ENCODE data around the gene PM20D2. TPM values are rescaled to one million over a fixed set of nuclear protein-coding genes. Genes with fewer than 3 reads are reported as not detected.

PM20D2 gene
- total and polyA plus RNA-seq, 7 donors, result 4.2 to 48.5 (median 20.3) TPM

- intact Hi-C loops (cut with DNase I), result no loop called here
- H3K4me3 ChIP-seq, result no peak overlapping the region
- DNase-seq, result no peak
- no peaks in the 10 kb centered on the region for H3K4me1 ChIP-seq
- 91% methylated on average over 9 of the region's 9 CpGs for WGBS, 2 donors
- H3K9me3 ChIP-seq, result no peaks in the 10 kb centered on the region
- H3K27me3 ChIP-seq, result no peaks in the 10 kb centered on the region
- no peak overlapping the region for H3K27ac ChIP-seq
- no peaks in the 10 kb centered on the region for H3K36me3 ChIP-seq
- TF ChIP-seq CTCF (IDR thresholded peaks at IDR 0.05), result no peak
- TF ChIP-seq EP300 (IDR thresholded peaks at IDR 0.05), result no peak
- TF ChIP-seq POLR2A (IDR thresholded peaks at IDR 0.05), result no peak
- TF ChIP-seq POLR2AphosphoS5 (IDR thresholded peaks at IDR 0.05), result no peak
Observed at GRCh38 chr6:89133981-89134380, 11.9 kb upstream of the PM20D2 start.

- no peak for DNase-seq
- Histone ChIP-seq H3K4me1 (peaks cover 0 to 5% (median 3%) of the 10 kb centered on the region in 4 donors), H3K27ac (no peak overlapping the region), H3K9me3 (no peaks in the 10 kb centered on the region), H3K27me3 (no peaks in the 10 kb centered on the region), H3K4me3 (no peak overlapping the region), H3K36me3 (no peaks in the 10 kb centered on the region)
- no peak for TF ChIP-seq EP300 (IDR thresholded peaks at IDR 0.05)
- no peak for TF ChIP-seq CTCF (IDR thresholded peaks at IDR 0.05)
- no peak for TF ChIP-seq POLR2A (IDR thresholded peaks at IDR 0.05)
- no peak for TF ChIP-seq POLR2AphosphoS5 (IDR thresholded peaks at IDR 0.05)
- WGBS, 2 donors, result 91 to 94% methylated on average over 3 of the region's 3 CpGs
- intact Hi-C loops (cut with DNase I), result loop anchor here (5.0 kb wide), 1 partner anchor 38 kb away; no protein-coding TSS in a partner anchor
Observed at GRCh38 chr6:89134723-89135122, 11.1 kb upstream of the PM20D2 start.

- H3K4me3 ChIP-seq, result no peak overlapping the region
- intact Hi-C loops (cut with DNase I), result loop anchor here (5.0 kb wide), 1 partner anchor 34 kb away; no protein-coding TSS in a partner anchor
- no peak for TF ChIP-seq POLR2A (IDR thresholded peaks at IDR 0.05)
- no peak for TF ChIP-seq POLR2AphosphoS5 (IDR thresholded peaks at IDR 0.05)
- no peak for TF ChIP-seq EP300 (IDR thresholded peaks at IDR 0.05)
- TF ChIP-seq CTCF (IDR thresholded peaks at IDR 0.05), result no peak
- H3K27ac ChIP-seq, result no peak overlapping the region
- peaks cover 0 to 21% (median 17%) of the 10 kb centered on the region in 4 donors for H3K4me1 ChIP-seq
- H3K36me3 ChIP-seq, result no peaks in the 10 kb centered on the region
- H3K27me3 ChIP-seq, result no peaks in the 10 kb centered on the region
- H3K9me3 ChIP-seq, result no peaks in the 10 kb centered on the region
- 87 to 88% methylated on average over 2 of the region's 2 CpGs for WGBS, 2 donors
- DNase-seq, result no peak
Observed at GRCh38 chr6:89138173-89138572, 7.7 kb upstream of the PM20D2 start.

- Histone ChIP-seq H3K27me3 (no peaks in the 10 kb centered on the region), H3K27ac (peak overlapping the region in 3 of 4 donors; percentile 38 to 75 (median 70))
- TF ChIP-seq POLR2AphosphoS5 (IDR thresholded peaks at IDR 0.05) (no peak), CTCF (IDR thresholded peaks at IDR 0.05) (no peak)
Observed at GRCh38 chr6:89139509-89140346, 6.1 kb upstream of the PM20D2 start.

More at GRCh38 chr6:89139509-89140346, 6.1 kb upstream of the PM20D2 start:
- Histone ChIP-seq H3K4me1 (peaks cover 0 to 24% (median 22%) of the 10 kb centered on the region in 4 donors), H3K4me3 (no peak overlapping the region), H3K9me3 (no peaks in the 10 kb centered on the region), H3K36me3 (no peaks in the 10 kb centered on the region)
- 14 to 67% methylated on average over 5 of the region's 5 CpGs for WGBS, 2 donors
- no peak for DNase-seq
- intact Hi-C loops (cut with DNase I), result loop anchor here (5.0 kb wide), 1 partner anchor 33 kb away; no protein-coding TSS in a partner anchor

Measured in sigmoid colon (tissue), 7 donors.